Renal cortex interstitium (tissue), 11 donors: Measurements from ENCODE around the gene S1PR4. TPM values are rescaled to one million over a fixed set of nuclear protein-coding genes. Genes with fewer than 3 reads are reported as not detected.
"Not testable (repeated sequence)": the region's sequence is repeated elsewhere in the genome, so short reads cannot be mapped to it uniquely, and the experiment has no call there.

Experiments
- DNase-seq, 11 donors: peaks; one replicate each; pipeline ENCODE4 v3.0.0-alpha.2; 2013; ENCODE audit warnings: low read depth in 9 of 11, low spot score in 4 of 11; ENCODE audit errors: extremely low read depth in 1 of 11
- polyA plus RNA-seq, 3 donors: library from polyadenylated mRNA; unstranded; fragments of 120-200 nt; gene quantifications; one replicate each; pipeline ENCODE4 v1.2.1, GENCODE V29; 2013; ENCODE audit not compliant: insufficient read length in 3 of 3

S1PR4 gene
- polyA plus RNA-seq, 3 donors = 0.28 to 0.56 (median 0.34) TPM

GRCh38 chr19:3171894-3172672 lies 6.5 kb upstream of the S1PR4 start:
- DNase-seq = no peak

GRCh38 chr19:3172673-3173000 lies 5.9 kb upstream of the S1PR4 start:
- not testable (repeated sequence) for DNase-seq

DNA sequence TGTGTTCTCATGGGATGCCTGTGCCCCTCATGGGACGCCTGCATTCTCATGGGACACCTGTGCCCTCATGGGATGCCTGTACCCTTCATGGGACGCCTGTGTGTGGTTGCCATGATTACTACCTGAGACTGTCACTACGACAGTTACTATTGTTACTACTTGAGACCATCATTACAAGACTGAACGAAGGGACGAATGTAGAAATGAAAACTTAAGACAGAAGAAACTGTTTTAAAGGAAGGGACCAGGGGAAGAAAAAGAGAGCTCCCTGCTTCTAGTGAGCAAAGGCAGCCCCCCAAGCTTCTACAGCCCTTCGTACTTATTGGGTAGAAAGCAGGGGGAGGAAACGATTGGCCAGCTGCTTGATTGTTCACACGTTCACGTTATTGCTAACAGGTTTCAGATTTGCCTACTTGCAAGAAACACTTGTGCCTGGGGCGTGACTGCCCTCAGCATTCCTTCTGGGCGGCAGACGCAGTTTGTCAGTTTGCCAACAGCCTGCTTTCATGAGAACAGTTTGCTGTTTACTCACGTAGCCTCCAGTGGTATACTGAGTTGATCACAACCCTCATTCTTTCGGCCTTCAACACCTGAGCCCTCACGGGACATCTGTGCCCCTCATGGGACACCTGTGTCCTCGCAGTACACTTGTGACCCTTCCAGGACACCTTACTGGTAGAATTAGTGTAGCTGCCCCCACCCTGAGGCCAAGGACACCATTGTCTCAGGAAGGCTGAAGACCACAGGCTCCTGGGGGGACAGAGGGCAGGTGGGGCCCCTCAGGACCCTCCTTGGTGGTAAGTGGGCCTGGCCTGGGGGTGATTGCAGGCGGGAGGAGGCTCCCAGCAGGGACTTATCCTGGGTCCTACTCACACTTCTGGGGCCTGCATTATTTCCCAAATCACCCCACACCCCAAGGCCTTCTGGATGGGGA lies 2.5 kb upstream of the S1PR4 start:
- DNase-seq = no peak

DNA sequence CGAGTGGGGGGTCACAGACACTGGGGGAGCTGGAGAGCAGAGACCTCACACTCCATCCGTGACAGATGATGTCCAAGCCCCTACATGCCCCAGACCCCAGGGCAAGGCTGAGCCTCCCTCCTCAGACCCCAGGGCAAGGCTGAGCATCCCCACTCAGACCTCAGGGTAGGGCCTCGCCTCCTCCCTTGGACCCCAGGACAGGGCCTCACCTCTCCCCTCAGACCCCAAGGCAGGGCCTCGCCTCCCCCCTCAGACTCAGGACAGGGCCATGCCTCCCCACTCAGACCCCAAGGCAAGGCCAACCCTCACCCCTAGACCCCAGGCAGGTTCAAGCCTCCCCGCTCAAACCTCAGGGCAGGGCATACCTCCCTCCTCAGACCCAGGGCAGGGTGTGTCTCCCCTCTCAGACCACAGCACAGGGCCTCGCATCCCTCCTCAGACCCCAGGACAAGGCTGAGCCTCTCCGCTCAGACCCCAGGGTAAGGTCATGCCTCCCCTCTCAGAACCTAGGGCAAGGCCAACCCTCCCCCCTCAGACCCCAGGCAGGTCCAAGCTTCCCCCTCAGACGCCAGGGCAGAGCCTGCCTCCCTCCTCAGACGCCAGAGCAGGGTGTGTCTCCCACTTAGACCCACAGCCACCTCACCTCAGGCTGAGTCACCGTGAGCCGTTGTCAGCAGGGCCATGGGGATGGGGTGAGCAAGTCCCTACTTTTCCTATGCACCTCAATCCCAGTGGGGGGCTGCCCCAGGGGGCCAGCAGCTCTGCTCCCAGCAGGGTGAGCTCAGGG lies 1.7 kb upstream of the S1PR4 start:
- DNase-seq = no peak

DNA sequence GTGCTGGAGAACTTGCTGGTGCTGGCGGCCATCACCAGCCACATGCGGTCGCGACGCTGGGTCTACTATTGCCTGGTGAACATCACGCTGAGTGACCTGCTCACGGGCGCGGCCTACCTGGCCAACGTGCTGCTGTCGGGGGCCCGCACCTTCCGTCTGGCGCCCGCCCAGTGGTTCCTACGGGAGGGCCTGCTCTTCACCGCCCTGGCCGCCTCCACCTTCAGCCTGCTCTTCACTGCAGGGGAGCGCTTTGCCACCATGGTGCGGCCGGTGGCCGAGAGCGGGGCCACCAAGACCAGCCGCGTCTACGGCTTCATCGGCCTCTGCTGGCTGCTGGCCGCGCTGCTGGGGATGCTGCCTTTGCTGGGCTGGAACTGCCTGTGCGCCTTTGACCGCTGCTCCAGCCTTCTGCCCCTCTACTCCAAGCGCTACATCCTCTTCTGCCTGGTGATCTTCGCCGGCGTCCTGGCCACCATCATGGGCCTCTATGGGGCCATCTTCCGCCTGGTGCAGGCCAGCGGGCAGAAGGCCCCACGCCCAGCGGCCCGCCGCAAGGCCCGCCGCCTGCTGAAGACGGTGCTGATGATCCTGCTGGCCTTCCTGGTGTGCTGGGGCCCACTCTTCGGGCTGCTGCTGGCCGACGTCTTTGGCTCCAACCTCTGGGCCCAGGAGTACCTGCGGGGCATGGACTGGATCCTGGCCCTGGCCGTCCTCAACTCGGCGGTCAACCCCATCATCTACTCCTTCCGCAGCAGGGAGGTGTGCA lies 587 bp downstream of the S1PR4 start:
- DNase-seq = no peak

- no peak for DNase-seq
Observed at GRCh38 chr19:3179739-3180293, 1.2 kb downstream of the S1PR4 start.

DNA sequence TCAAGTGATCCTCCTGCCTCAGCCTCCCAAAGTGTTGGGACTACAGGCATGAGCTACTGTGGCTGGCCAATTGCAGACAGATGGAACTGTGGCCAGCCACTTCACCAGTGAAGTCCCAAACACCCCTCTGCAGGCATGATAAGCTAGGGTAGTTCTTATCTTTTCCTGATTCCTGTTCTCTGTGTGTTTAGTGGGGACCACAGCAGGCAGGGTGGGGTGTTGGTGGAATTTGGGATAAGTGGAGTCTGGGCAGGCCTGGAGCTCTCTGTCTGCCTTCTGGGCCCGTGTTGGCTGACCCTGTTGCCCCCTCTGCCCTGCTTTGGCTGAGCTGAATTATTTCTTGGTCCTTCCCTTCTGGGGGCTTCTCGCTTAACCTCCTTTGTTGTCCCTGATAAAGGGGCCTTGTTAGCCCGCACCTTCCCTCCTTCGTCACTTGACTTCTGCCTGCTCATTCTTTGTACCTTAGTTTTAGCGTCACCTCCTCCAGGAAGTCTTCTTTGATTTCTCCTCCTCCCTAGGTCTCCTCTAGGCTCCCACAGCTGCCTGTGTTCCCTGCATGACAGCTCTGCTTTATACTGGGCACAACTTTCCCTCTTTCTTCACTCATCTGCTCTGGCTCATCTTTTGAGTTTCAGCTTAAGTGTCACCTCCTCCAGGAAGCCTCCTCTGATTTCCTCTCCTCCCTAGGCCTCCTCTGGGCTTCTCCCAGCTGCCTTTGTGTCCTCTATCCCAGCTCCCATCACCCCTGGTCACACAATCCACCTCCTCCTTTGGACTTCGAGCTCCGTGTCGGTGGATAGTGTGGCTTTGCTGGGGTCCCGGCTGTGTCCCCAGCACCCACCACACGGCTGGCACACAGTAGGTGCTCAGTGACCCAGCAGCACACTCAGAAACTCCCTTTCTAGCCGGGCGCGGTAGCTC lies 5.4 kb downstream of the S1PR4 start:
- DNase-seq = no peak

DNA sequence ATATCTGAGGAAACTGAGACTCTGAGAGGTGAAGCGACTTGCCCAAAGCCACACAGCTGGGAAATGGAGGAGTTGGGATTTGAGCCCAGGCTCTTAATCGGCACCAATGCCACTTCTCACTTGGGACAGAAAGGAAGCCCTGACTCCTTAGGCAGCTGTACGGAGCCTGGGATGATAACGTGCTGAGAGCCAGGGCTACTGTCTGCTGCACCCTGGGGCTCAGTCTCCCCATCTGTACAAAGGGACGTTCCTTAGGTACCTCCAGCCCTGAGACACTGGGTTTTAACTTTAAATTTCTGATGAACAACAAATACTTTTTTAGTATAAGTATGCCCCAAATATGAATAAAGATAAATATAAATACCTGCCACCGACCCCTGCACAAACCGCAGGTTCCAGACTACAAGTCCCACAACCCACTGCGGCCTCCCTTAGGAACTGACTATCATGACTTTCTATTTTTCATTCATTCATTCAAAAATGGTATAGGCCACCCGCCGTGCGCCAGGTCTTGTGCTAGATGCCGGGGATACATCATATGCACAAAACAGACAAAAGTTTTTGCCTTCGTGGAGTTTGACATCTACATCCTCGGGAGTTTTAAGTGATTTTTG lies 6.4 kb downstream of the S1PR4 start:
- DNase-seq = no peak

DNA sequence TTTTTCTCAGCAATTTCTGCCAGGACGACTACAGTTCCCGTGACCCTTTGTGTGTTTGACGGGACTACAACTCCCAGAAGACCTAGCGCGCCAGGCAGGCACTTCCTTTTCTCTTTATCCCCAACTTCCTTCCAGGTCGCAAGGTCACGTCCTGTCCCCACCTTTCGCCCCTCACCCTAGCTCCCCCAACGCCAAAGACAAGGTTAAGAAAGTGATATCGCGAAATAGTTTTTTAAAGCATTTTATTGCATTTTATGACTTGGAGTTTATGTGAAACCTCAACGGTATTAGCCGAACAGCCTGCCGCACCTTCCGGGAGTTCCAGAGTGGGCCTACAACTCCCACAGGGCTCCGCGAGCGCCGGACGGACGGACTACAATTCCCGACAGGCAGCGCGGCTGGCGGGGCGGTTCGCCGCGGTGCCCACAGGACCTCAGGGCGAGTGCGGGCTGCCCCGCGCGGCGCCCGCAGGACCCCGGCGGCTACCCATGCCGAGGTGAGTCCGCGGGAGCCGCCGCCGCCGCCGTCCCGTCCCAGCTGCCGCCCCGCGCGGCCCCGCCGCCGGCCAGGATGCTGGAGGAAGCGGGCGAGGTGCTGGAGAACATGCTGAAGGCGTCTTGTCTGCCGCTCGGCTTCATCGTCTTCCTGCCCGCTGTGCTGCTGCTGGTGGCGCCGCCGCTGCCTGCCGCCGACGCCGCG lies 7.0 kb downstream of the S1PR4 start, which contains the start of gene NCLN:
TSS of gene NCLN (plus strand) at position 470 of the 699 bp plus-strand sequence. CDS start at position 571, 101 bp downstream.
- peak; percentile 85 to 99 (median 94) for DNase-seq

- peak in 1 of 11 donors; percentile 27 for DNase-seq
Observed at GRCh38 chr19:3186160-3186688, 7.7 kb downstream of the S1PR4 start.

GRCh38 chr19:3186891-3187661 lies 8.5 kb downstream of the S1PR4 start:
- DNase-seq = no peak

- DNase-seq = no peak
Observed at GRCh38 chr19:3187662-3188511, 9.3 kb downstream of the S1PR4 start.

- DNase-seq = no peak
Observed at GRCh38 chr19:3188627-3189596, 10.3 kb downstream of the S1PR4 start.
